IPS-18a (cell line): ENCODE measurements around the gene HMCN1.

Source experiments
- H3K27ac ChIP-seq: one replicate; pipeline ENCODE4 v1.5.1; 2013; ENCODE audit warnings: low read length
- H3K27me3 ChIP-seq: one replicate; pipeline ENCODE4 v1.6.1; 2013; ENCODE audit warnings: mild to moderate bottlenecking, low read length; ENCODE audit not compliant: control insufficient read depth, insufficient read depth
- H3K36me3 ChIP-seq: one replicate; pipeline ENCODE4 v1.6.1; 2013; ENCODE audit warnings: low read depth, low read length; ENCODE audit not compliant: control insufficient read depth
- H3K4me1 ChIP-seq: one replicate; pipeline ENCODE4 v1.6.1; 2013; ENCODE audit warnings: low read depth, low read length; ENCODE audit not compliant: control insufficient read depth
- H3K4me3 ChIP-seq: one replicate; pipeline ENCODE4 v1.5.1; 2013; ENCODE audit warnings: low read length
- H3K9ac ChIP-seq: one replicate; pipeline ENCODE4 v1.6.1; 2013; ENCODE audit warnings: mild to moderate bottlenecking, low read length, moderate library complexity
- H3K9me3 ChIP-seq: one replicate; pipeline ENCODE4 v1.6.1; 2013; ENCODE audit warnings: low read depth, low read length; ENCODE audit not compliant: control insufficient read depth

The HMCN1 gene

DNA sequence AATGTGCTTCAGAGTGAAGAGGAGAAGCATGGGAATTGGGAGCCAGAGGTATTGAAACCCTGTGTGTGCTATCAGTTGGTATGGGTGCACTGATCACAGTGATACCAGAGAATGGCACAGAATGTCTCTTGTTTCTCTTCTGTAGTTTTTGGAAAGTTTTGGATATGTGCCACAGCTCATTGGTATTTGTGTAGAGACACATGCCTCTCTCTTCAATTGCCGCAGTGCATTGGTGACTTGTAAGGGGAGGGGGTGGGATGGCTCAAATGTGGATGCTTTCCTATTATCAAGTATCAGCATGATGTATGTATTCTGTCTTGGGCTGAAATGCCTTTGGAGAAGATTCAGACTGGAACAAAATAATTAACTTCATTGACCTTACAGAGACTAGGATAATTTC is 101.0 kb downstream of the HMCN1 start:
- H3K4me1 ChIP-seq: peaks cover 8% of the 10 kb centered on the region
- no peaks in the 10 kb centered on the region for H3K27me3 ChIP-seq
- H3K9ac ChIP-seq: no peak overlapping the region
- no peak overlapping the region for H3K4me3 ChIP-seq
- H3K27ac ChIP-seq: no peak overlapping the region
- no peaks in the 10 kb centered on the region for H3K36me3 ChIP-seq
- no peaks in the 10 kb centered on the region for H3K9me3 ChIP-seq

DNA sequence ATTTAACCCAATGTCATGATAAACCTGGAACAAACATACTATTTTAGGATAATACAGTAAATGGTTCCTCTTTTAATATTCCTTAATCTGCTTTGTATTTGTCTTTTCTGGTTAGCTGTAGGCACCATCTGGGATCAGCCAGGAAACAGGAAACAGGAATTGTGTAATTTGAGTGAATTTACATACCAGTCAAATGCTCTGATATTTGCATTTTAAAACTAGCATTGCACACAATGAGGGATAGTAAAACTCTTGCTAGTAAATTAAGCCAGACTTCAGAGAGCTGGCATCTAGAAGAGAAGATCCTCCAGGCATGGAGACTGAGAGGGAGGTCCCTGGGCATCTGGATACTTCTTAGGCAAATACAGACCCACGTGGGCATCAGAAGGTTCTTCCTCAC is 103.5 kb downstream of the HMCN1 start:
- Histone ChIP-seq H3K27me3 (no peaks in the 10 kb centered on the region), H3K4me3 (no peak overlapping the region), H3K4me1 (peaks cover 9% of the 10 kb centered on the region), H3K36me3 (no peaks in the 10 kb centered on the region), H3K9me3 (no peaks in the 10 kb centered on the region), H3K9ac (no peak overlapping the region), H3K27ac (no peak overlapping the region)

DNA sequence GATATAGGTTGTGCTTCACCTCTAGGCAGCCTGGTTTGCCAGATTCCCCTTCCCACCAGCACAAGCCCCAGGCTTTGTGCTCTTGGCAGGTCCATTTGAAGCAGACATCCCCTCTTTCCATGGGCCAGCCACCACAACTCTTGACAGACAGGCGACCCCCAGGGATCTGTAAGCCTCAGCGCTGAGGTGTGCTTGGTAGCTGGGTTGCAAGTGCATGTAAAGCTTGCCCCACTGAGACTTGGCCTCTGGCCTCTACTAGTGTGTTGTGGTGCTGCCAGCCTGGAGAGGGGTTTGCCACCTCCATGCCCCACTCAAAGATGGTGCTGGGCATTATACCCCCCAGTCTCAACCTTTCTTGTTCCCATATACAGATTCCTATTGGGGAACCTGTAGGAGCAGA is 103.9 kb downstream of the HMCN1 start:
- H3K9me3 ChIP-seq: no peaks in the 10 kb centered on the region
- no peak overlapping the region for H3K9ac ChIP-seq
- peaks cover 13% of the 10 kb centered on the region for H3K4me1 ChIP-seq
- no peaks in the 10 kb centered on the region for H3K27me3 ChIP-seq
- no peak overlapping the region for H3K27ac ChIP-seq
- no peaks in the 10 kb centered on the region for H3K36me3 ChIP-seq
- no peak overlapping the region for H3K4me3 ChIP-seq

DNA sequence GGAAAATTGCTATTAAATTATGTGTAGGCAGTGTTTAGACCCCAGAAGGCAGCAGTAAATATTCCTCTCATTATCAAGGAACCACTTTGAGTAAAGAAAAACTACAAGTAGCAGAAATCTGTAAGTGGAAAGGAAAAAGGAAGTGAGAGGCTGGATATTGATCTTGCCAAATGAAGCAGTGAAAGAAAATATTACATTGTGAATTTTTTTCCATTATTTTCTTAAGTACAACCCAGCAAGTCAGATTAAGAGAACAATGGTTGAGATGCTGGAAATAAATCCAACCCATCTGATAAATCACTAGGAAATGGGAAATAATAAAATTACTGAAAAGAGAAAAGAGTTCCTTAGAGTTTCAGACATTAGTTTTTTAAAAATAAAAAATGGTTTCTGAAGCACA is 106.7 kb downstream of the HMCN1 start:
- H3K9me3 ChIP-seq: no peaks in the 10 kb centered on the region
- H3K27ac ChIP-seq: no peak overlapping the region
- no peaks in the 10 kb centered on the region for H3K27me3 ChIP-seq

DNA sequence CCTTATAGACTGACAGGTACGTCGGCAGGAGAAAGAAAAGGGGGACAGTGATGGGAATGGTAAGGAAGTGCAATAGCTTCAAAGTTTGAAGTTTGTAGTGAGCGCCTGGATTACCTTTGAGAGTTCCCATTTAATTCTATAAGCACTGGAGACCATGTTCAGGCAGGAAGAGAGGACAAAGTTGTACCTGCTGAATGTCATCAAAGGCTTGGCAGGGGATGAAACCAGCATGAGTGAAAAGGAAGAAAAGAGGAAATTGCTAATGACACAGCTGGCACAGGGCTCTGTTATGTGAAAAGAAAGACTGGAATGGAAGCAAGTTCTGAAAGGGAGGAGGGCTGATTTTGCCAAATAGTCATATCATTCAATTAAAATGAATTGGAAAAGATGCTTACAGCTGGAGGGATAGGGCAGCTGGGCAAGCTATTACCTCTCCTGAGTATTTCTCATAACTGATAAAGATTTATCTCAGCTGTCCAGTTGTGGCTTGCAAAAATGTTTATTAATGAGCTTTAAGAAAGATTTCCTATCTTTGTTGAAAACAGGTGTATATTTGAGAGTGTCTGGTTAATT is 109.2 kb downstream of the HMCN1 start:
- Histone ChIP-seq H3K27me3 (no peaks in the 10 kb centered on the region), H3K9ac (no peak overlapping the region), H3K27ac (no peak overlapping the region), H3K4me3 (no peak overlapping the region), H3K4me1 (peaks cover 18% of the 10 kb centered on the region), H3K36me3 (no peaks in the 10 kb centered on the region), H3K9me3 (no peaks in the 10 kb centered on the region)

More for the DNA sequence above, 106.7 kb downstream of the HMCN1 start:
- H3K9ac ChIP-seq: no peak overlapping the region
- no peaks in the 10 kb centered on the region for H3K36me3 ChIP-seq
- peaks cover 20% of the 10 kb centered on the region for H3K4me1 ChIP-seq
- H3K4me3 ChIP-seq: no peak overlapping the region

DNA sequence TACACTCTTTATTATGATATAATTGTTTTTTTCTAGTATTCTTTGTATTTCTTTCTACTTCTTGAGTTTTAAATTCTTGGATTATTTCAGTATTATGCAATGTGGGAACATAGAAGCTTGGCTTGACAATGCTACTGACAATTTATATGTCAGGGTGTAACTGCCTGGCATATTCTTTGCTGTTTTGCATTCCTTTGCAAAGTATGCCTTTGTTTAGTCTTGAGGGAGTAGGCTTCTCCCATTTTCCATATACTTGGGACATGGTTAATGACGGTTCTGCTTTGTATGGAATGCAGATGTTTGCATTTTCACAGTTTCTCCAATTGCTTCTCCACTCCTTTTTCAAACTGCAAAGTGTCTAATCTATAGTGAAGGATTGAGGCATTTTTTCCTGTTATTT is 109.8 kb downstream of the HMCN1 start:
- Histone ChIP-seq H3K27me3 (no peaks in the 10 kb centered on the region), H3K36me3 (no peaks in the 10 kb centered on the region), H3K9me3 (no peaks in the 10 kb centered on the region), H3K4me1 (peaks cover 24% of the 10 kb centered on the region), H3K9ac (no peak overlapping the region), H3K27ac (no peak overlapping the region), H3K4me3 (no peak overlapping the region)

DNA sequence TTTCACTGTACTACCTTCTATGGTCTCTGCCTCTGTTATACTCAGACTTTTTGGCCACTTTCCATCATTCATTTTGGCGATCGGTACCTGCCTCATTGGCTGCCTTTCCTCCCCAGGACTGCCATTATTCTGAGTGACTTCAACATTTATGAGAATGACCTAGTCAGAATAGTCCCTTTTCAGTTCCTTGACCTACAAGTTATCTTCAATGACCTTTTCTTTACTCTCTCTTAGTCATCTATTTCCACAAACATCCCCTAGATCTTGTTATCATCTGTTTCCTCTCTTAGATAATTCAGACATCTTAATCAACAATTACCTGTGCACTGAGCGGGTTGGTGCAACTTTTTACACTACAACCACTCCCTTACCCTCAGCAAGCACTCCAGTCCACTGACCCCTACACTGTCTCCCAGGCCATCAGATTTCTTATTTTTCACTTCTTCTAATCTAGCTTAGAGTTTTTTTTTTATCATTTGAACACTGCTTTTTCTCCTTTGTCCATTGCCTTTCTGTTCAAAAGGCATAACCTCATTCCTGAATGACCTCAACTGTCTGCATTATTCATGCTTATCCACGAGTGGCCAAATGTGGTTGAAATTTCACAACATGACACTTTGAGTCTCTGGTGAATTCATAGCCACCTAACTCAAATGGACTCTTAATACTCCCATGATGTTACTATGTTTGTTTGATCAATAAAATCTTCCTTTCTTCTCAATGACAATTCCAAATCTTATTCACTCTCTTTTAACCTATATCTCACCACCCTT is 112.7 kb downstream of the HMCN1 start:
- H3K27ac ChIP-seq: no peak overlapping the region
- peaks cover 41% of the 10 kb centered on the region for H3K4me1 ChIP-seq
- no peaks in the 10 kb centered on the region for H3K36me3 ChIP-seq
- no peaks in the 10 kb centered on the region for H3K27me3 ChIP-seq
- H3K9ac ChIP-seq: no peak overlapping the region
- H3K9me3 ChIP-seq: no peaks in the 10 kb centered on the region
- H3K4me3 ChIP-seq: no peak overlapping the region

DNA sequence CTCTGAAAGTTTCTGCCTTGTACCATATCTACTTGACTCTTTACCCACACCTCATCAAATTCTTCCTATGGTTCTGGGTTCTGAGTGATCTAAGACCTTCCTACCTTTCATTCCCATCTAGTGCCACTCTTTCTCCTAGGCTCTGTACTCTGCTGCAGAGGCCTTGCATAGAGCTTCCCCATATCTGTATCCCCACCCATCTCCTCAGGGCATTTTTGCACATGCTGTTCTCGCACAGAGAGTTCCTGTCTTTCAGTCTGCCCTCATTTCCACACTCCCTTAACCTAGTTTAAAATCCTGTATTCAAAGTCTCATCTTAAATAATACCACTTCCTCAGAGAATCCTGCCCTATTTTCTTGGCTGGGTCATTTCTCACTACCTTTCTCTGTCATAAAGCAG is 114.8 kb downstream of the HMCN1 start:
- no peak overlapping the region for H3K27ac ChIP-seq
- H3K9me3 ChIP-seq: no peaks in the 10 kb centered on the region
- H3K9ac ChIP-seq: no peak overlapping the region
- H3K36me3 ChIP-seq: no peaks in the 10 kb centered on the region
- no peaks in the 10 kb centered on the region for H3K27me3 ChIP-seq
- H3K4me1 ChIP-seq: peaks cover 28% of the 10 kb centered on the region
- no peak overlapping the region for H3K4me3 ChIP-seq

DNA sequence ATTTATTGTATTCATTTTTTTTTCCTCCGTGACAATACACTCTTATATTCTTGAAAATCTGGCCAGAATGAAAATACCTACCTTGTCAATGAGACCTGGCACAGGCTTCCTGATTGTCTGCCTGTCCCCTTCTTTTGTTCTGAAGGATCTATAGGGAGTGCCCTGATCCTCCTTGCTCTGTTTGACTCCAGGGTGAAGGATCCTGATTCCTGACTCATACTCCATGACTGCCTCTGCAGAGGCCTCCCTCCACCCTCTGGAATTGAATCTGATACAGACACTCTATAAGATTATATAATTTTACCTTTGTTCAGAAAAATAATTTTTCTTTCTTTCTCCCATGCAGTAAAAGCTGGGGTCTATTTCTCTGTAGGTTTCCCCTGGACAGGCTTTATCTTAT is 116.2 kb downstream of the HMCN1 start:
- H3K36me3 ChIP-seq: no peaks in the 10 kb centered on the region
- no peak overlapping the region for H3K9ac ChIP-seq
- H3K27me3 ChIP-seq: no peaks in the 10 kb centered on the region
- H3K27ac ChIP-seq: no peak overlapping the region
- no peaks in the 10 kb centered on the region for H3K9me3 ChIP-seq
- H3K4me3 ChIP-seq: no peak overlapping the region
- H3K4me1 ChIP-seq: peaks cover 25% of the 10 kb centered on the region

DNA sequence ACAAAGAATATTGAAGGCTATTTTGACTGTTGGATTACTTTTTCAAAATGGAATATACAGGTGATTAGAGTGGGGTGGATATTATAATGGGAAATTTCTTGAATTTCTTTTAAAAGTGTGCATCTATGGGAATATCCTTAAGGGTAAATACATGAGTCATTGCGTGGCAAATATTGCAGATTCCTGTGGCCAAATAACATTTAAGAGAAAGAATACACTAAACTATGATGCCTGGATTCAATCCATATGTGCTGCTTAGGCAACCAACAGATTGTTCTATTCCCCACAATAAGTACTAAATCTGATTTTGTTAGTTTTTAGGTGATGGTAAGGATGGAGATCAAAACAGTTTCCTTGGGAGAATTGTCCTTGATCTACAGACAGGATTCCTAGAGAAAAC is 119.5 kb downstream of the HMCN1 start:
- no peak overlapping the region for H3K27ac ChIP-seq
- no peak overlapping the region for H3K9ac ChIP-seq
- H3K27me3 ChIP-seq: no peaks in the 10 kb centered on the region
- peaks cover 22% of the 10 kb centered on the region for H3K4me1 ChIP-seq
- no peaks in the 10 kb centered on the region for H3K36me3 ChIP-seq
- no peaks in the 10 kb centered on the region for H3K9me3 ChIP-seq
- H3K4me3 ChIP-seq: no peak overlapping the region

DNA sequence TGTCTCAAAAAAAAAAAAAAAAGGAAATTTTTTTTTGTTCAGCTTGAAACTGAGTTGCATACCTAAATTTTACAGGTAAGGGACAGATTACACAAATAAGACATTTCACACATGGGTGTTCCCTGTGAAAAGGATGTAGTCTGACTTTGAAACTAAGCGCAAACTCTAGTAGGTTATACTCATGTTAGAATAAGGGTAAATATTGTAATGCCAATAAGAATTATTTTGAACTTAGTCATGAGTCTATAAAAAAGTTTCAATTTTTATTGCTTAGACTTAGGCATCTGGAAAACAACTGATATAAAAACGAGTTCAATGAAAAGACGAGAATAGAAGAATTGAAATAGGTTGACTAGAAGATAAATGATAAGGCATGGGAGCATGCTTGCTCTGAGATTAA is 122.3 kb downstream of the HMCN1 start:
- Histone ChIP-seq H3K4me1 (peaks cover 9% of the 10 kb centered on the region), H3K9ac (no peak overlapping the region), H3K36me3 (no peaks in the 10 kb centered on the region), H3K27me3 (no peaks in the 10 kb centered on the region), H3K4me3 (no peak overlapping the region), H3K9me3 (no peaks in the 10 kb centered on the region), H3K27ac (no peak overlapping the region)

DNA sequence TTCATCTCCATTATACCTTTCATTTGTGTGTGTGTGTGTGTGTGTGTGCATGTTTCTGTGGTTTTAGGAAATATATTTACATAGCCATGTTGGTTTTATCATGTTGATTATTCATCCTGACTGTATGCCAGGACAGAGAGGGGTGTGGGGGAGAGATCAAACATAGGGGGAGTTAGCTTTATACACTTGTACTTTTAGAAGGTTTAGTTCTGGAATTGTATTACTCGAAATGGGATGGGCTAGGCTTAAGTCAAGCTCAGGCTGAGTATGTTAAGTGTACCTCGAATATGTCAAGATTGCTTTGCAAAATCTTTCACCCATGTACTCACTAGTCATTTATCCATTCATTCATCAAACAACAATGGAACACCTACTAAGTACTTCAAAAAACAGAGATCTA is 123.3 kb downstream of the HMCN1 start:
- Histone ChIP-seq H3K36me3 (no peaks in the 10 kb centered on the region), H3K9me3 (no peaks in the 10 kb centered on the region), H3K27ac (no peak overlapping the region), H3K4me1 (peaks cover 9% of the 10 kb centered on the region), H3K9ac (no peak overlapping the region), H3K4me3 (no peak overlapping the region), H3K27me3 (no peaks in the 10 kb centered on the region)
